GM18867 (cell line): ENCODE results near the gene GALNS.
A peak's percentile ranks its signal among the peaks of the same experiment; 100 is the strongest.
"Not testable (repeated sequence)": the region's sequence is repeated elsewhere in the genome, so short reads cannot be mapped to it uniquely, and the experiment has no call there.

Experiments used
- ATAC-seq: cut with Tn5 transposase; IDR thresholded peaks from one replicate; pipeline ENCODE4 v1.9.1; 2021; ENCODE audit warnings: mild to moderate bottlenecking, moderate library complexity; ENCODE audit not compliant: unreplicated experiment

Gene GALNS

GRCh38 chr16:88856828-88857727, at the start of gene GALNS, which contains the start of gene TRAPPC2L:
Gene GALNS, minus strand, starts transcription at chr16:88856947. Its CDS starts 70 bp downstream, at chr16:88856877.
Gene TRAPPC2L, plus strand, starts transcription at chr16:88857127. Its CDS starts 24 bp downstream, at chr16:88857151.
- ATAC-seq, result peak; percentile 80

- ATAC-seq, result no peak
These were observed 49.3 kb upstream of the GALNS start for GRCh38 chr16:88906020-88906419.

- ATAC-seq, result no peak
These were observed 48.8 kb upstream of the GALNS start for GRCh38 chr16:88905563-88905962.

GRCh38 chr16:88904676-88905365, 48.1 kb upstream of the GALNS start:
- no peak for ATAC-seq

- no peak for ATAC-seq
These were observed 46.5 kb upstream of the GALNS start for GRCh38 chr16:88903267-88903666.

- ATAC-seq, result no peak
These were observed 46.0 kb upstream of the GALNS start for GRCh38 chr16:88902744-88903143.

GRCh38 chr16:88901718-88902337, 45.1 kb upstream of the GALNS start:
- no peak for ATAC-seq

GRCh38 chr16:88900662-88901052, 43.9 kb upstream of the GALNS start:
- no peak for ATAC-seq

- no peak for ATAC-seq
These were observed 43.3 kb upstream of the GALNS start for GRCh38 chr16:88899901-88900661.

- no peak for ATAC-seq
These were observed 41.1 kb upstream of the GALNS start for GRCh38 chr16:88897696-88898425.

GRCh38 chr16:88896238-88897070, 39.7 kb upstream of the GALNS start:
- no peak for ATAC-seq

GRCh38 chr16:88895335-88895734, 38.6 kb upstream of the GALNS start:
- no peak for ATAC-seq

- no peak for ATAC-seq
These were observed 38.0 kb upstream of the GALNS start for GRCh38 chr16:88894681-88895300.

- not testable (repeated sequence) for ATAC-seq
These were observed 37.5 kb upstream of the GALNS start for GRCh38 chr16:88894266-88894665.

- no peak for ATAC-seq
These were observed 36.6 kb upstream of the GALNS start for GRCh38 chr16:88893127-88893968.

GRCh38 chr16:88892065-88892464, 35.3 kb upstream of the GALNS start:
- ATAC-seq, result no peak

- no peak for ATAC-seq
These were observed 34.3 kb upstream of the GALNS start for GRCh38 chr16:88891083-88891482.
